ENCODE results near the gene MRPS5. TPM values are rescaled to one million over a fixed set of nuclear protein-coding genes. Genes with fewer than 3 reads are reported as not detected.
A peak's percentile ranks its signal among the peaks of the same experiment; 100 is the strongest.
"Not testable (repeated sequence)": the region's sequence is repeated elsewhere in the genome, so short reads cannot be mapped to it uniquely, and the experiment has no call there.

MRPS5 gene
- total RNA-seq, 1 experiment from 2014 or later, result 54.1 TPM

DNA sequence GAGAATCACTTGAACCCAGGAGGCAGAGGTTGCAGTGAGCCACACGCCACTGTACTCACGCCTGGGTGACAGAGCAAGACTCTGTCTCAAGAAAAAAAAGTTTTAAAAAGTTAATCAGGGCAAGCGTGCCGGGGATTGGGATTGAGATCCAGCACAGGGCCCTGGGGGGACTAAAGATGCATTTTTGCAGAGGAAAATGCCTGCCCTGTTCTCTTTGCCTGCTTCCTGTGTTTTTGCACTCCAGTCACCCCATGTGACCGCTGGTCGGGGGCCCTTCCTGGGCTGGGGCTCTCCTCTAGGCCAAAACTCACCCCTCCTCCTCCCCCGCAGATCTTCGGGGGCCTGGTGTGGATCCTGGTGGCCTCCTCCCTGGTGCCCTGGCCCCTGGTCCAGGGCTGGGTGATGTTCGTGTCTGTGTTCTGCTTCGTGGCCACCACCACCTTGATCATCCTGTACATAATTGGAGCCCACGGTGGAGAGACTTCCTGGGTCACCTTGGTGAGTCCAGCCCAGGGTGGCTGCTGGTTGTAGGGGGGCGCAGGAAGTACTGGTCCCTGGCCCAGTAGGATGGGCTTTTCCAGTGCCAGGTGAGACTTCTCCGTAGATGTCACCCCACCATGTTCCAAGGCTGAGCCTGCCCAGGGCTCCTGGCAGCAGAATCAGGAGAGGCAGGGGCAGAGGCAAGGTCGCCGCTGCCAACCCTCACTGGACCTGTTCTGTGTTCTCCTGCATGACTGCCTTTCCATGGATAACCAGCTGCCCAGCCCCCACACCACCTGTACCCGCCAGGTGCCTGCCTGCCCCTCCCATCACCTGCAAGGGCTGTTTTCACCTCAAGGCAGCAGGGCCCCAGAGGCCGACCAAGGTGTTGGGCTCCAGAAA is 73.7 kb downstream of the MRPS5 start:
- no peak for DNase-seq (ENCODE audit: low read depth)

DNA sequence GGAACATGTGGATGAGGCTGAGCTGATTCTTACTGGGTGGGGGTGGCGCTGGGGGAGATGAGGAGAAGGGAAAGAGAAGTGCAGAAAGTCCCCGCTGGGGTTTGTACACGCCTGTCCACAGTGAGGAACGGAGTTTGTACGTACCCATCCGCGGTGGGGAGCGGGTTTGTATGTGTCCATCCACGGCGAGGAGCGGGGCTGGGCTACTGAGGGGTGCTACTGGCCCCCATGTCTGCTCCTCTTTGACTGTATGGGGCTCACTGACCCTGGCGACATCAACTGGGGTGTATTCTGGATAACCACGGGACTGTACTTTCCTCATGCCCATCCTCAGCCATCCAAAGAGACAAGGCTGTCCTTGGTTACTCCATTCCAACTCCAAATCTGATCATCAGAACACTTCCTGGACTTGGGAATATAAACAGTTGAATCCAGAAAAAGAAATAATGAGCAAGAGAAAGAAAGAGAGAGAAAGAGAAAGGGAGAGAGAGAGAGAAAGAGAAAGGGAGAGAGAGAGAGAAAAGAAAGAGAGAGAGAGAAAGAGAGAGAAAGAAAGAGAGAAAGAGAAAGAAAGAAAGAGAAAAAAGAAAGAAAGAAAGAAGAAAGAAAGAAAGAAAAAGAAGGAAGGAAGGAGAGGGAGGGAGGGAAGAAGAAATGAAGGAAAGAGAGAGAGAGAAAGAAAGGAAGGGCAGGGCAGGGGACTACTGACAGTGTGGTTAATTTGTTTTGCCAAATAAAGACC is 75.1 kb downstream of the MRPS5 start:
- no peak for DNase-seq (ENCODE audit: low read depth)

DNA sequence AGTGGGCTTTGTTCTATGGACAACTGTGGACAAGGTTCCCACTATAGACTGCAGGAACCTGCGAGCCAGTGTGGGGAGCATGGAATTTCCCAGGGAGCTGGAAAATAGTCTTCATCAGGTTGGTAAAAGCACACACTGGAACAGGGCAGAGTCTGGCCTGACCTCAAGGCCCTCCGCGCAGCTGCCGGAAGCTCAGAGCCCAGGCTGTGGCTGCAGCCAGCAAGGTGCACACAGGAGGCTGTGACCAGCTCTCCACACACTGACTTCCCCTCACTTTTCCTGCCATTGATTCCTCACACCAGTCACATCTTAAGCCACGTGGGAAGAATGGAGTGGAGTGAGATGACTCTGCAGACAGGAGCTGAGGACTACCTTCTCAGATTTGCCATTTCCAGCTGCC is 77.0 kb downstream of the MRPS5 start:
- DNase-seq (ENCODE audit: low read depth), result no peak

DNA sequence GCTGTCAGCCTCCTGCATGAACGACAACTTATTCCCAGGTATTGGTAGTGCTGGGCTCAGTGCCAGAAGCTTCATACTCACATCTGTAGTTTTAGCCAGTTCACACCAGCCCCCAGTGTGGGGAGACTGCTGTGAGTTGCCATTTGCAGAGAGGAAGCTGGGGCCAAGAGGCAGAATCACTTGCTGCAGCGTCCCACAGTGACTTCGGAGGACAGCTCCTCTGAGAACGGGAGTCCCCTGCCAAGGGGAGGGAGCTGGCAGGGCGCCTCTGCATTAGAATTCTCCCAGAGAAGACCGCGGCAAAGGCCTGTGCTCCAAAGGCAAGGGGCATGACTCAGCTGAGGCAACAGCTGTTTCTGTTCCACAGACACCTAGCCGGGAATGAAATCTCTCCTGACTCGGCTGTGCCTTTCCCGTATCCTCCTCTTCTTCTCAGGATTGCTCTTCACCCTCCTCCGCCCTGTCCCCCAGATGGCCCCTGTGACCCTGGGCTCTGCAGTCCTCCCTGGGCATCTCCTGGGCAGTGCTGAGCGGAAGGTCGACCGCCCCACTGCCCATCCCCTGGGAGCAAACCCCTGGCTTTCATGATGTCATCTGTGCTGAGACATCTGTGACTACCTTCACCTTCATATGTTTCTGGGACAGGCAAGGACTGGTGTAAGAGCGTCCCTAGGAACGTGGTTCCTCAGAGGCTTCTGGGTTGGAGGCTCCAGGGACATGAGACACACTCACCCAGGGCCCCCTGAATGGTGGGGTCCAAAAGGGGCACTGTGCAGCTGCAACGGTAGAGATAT is 78.1 kb downstream of the MRPS5 start:
- DNase-seq (ENCODE audit: low read depth), result peak; percentile 84

DNA sequence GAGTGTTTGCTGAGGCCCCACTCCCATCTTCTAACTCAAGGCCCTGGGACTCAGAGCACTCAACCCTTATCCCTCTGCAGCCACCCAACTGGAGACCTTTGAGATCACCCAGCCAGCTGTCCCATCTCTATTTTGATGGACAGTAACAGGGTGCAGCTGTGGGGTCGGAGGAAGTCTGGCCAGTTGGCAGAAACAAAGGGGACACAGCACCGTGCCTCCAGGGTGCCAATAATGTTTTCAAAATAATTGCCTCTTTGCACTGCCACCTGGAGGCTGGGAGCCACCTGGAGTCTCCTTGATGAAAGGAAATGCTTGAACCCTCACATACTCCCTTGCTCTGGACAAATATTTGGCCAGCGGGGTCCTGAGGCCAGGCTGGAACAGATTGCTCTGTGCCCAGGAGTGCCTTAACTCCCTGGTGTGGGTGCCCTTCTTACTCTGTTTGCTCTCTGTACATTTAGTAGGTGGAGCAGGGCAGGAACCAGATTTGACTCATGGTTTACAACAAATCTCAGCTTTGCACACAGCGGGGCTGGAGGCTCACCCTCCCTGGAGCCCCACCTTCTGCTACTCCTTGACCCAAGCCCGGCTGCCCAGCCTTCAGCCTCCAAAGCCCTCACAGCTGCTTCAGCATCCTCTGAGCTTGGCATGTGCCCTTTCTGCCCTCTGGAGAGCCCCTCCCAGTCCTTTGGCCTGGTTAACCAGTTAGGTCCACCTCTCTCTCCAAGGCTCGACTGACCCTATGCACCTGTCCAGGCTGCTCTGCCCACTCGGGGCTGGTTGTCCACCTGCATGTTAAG is 78.9 kb downstream of the MRPS5 start:
- DNase-seq (ENCODE audit: low read depth), result no peak

DNA sequence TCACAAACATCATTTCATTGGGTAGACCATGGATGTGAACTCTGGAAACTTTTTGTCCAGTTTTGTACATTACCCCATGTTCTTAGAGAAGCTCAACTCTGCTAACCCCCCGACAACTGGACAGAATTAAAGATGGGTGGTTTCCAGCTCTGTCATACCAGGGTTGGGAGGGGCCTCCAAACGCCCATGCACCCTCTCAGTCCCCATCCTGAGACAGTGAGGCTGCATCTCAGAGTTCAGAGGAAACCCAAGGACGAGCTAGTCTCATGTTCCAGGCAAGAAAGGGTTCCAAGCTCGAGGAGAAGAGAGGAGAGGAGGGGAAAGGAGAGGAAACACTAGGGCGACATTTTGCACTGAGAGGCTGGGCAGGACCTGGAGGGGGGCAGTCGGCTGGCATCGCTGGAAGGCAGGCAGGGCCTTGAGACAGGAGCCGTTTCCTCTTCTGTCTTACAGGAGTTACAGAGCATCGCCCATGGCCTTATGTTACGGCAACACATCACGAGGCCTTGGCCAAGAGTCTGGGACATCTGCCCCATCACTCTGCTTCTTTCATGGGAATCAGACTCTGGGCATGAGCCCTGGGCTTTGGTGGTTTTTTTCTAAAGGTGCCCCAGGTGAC is 79.7 kb downstream of the MRPS5 start:
- no peak for DNase-seq (ENCODE audit: low read depth)

DNA sequence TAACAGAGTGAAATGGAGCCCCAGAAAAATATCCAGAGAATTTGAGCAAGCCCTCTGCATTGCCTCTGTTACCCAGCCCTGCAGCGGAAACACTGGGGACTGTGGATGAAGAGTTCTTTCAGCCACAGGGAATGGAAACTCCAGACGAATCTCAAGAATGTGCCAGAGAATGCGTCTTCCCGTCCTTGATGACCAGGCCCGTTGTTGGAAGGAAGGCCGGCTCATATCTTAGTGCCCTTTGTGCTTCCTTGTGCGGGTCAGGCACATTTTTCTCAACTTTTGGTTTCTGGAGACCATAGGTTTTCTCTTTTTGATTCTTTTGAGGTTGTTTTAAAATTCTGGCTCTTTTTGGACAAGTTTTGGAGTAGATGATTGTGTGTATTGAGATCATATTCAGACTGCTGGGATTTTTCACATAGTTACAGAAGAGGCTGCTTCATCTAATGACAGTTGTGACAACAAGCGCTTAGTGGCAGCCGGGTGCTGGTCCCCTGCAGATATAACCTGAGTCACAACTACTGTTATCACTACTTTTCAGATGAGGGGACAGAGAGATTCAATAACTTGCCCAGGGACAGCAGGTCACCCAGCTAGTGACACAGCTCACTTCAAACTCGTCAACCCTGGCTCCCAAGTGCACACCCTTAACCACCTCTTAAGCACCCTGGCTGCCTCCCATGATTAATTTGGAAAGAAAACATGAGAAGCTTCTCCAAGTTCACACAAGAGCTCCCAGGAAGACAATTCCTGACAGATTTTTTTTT is 80.4 kb downstream of the MRPS5 start:
- DNase-seq (ENCODE audit: low read depth), result peak; percentile 38

DNA sequence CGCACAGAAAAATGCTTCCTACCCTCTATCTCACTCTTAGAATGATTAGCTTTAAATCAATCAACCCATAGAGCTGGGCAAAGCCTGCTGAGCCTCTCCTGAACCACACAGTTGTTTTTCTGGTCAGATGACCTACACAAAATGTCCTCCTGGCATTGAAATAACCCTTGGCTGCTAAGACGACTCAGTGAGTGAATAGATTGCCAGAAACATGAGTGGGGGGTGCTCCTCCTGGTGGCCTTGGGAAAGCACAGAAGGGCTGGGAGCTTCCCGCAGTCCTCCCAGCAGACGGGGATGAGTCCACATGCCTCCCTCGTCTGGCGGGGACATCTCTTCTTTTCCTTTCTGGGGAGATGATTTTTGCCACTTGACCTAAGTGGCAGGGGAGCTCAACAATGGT is 81.2 kb downstream of the MRPS5 start:
- no peak for DNase-seq (ENCODE audit: low read depth)

DNA sequence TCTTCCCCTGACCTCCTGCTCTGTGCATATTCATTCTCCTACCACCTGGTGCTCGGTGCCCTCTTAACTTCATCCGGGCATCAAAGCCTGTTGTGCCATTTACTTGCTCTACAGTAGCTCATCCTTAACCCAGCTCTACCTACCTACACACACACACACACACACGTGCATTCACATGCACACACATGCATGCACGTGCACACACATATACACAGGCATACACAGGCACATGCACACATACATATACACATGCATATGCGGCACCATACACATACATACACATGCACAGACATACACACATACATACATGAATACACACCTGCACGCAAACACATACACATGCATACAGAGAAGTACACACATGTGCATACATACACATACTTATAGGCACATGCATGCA is 81.6 kb downstream of the MRPS5 start:
- no peak for DNase-seq (ENCODE audit: low read depth)

DNA sequence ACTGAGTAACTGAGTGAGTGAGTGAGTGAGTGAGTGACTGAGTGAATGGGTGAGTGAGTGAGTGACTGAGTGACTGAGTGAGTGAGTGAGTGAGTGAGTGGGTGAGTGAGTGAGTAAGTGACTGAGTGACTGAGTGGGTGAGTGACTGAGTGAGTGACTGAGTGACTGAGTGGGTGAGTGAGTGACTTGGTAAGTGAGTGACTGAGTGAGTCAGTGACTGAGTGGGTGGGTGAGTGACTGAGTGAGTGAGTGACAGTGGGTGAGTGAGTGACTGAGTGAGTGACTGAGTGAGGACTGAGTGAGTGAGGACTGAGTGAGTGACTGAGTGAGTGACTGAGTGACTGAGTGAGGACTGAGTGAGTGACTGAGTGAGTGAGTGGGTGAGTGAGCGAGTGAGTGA is 82.2 kb downstream of the MRPS5 start:
- no peak for DNase-seq (ENCODE audit: low read depth)

DNA sequence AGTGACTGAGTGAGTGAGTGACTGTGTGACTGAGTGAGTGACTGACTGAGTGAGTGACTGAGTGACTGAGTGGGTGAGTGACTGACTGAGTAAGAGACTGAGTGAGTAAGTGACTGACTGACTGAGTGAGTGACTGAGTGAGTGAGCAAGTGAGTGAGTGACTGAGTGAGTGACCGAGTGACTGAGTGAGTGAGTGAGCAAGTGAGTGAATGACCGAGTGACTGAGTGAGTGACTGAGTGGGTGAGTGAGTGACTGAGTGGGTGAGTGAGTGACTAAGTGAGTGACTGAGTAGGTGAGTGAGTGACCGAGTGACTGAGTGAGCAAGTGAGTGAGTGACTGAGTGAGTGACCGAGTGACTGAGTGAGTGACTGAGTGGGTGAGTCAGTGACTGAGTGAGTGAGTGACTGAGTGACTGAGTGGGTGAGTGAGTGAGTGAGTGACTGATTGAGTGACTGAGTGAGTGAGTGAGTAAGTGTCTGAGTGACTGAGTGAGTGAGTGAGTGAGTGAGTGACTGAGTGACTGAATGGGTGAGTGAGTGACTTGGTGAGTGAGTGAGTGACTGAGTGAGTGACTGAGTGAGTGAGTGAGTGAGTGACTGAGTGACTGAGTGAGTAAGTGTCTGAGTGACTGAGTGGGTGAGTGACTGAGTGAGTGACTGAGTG is 82.8 kb downstream of the MRPS5 start:
- no peak for DNase-seq (ENCODE audit: low read depth)

DNA sequence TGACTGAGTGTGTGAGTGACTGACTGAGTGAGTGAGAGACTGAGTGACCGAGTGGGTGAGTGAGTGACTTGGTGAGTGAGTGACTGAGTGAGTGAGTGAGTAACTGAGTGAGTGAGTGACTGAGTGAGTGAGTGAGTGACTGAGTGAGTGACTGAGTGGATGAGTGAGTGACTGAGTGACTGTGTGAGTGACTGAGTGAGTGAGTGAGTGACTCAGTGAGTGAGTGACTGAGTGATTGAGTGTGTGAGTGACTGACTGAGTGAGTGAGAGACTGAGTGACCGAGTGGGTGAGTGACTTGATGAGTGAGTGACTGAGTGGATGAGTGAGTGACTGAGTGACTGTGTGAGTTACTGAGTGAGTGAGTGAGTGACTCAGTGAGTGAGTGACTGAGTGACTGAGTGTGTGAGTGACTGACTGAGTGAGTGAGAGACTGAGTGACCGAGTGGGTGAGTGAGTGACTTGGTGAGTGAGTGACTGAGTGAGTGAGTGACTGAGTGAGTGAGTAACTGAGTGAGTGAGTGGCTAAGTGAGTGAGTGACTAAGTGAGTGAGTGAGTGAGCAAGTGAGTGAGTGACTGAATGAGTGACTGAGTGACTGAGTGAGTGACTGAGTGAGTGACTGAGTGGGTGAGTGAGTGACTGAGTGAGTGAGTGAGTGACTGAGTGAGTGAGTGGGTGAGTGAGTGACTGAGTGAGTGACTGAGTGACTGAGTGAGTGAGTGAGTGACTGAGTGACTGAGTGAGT is 83.6 kb downstream of the MRPS5 start:
- DNase-seq (ENCODE audit: low read depth), result not testable (repeated sequence)

DNA sequence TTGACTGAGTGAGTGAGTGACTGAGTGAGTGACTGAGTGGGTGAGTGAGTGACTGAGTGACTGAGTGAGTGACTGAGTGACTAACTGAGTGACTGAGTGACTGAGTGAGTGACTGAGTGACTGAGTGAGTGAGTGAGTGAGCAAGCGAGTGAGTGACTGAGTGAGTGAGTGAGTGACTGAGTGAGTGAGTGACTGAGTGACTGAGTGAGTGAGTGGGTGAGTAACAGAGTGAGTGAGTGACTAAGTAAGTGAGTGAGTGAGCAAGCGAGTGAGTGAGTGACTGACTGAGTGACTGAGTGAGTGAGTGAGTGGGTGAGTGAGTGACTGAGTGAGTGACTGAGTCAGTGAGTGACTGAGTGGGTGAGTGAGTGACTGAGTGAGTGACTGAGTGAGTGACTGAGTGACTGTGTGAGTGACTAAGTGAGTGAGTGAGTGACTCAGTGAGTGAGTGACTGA is 84.2 kb downstream of the MRPS5 start:
- no peak for DNase-seq (ENCODE audit: low read depth)

DNA sequence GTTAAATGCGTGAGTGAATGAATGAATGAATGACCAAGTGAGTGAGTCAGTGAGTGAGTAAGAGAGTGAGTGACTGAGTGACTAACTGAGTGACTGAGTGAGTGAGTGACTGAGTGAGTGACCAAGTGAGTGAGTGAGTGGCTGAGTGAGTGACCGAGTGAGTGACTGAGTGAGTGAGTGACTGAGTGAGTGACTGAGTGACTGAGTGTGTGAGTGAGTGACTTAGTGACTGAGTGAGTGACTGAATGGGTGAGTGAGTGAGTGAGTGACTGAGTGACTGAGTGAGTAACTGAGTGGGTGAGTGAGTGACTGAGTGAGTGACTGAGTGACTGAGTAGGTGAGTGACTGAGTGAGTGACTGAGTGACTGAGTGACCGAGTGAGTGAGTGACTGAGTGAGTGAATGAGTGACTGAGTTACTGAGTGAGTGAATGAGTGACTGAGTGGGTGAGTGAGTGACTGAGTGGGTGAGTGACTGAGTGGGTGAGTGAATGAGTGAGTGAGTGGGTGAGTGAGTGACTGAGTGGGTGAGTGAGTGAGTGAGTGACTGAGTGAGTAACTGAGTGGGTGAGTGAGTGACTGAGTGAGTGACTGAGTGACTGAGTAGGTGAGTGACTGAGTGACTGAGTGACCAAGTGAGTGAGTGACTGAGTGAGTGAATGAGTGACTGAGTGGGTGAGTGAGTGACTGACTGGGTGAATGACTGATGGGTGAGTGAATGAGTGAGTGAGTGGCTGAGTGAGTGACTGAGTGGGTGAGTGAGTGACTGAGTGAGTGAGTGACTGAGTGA is 84.8 kb downstream of the MRPS5 start:
- DNase-seq (ENCODE audit: low read depth), result no peak

All from RPMI7951 (cell line).